ENCODE results near the gene PLCH1. TPM values are rescaled to one million over a fixed set of nuclear protein-coding genes. Genes with fewer than 3 reads are reported as not detected.
A peak's percentile ranks its signal among the peaks of the same experiment; 100 is the strongest.

PLCH1 gene
- total and polyA plus RNA-seq, 4 donors = 0.03 to 1.0 (median 0.22) TPM

- no peak for TF ChIP-seq ZBTB33 (IDR thresholded peaks at IDR 0.05)
- peak; percentile 7 to 37 for TF ChIP-seq RXRA (IDR thresholded peaks at IDR 0.05)
- TF ChIP-seq HNF4A (conservative IDR thresholded peaks at IDR 0.05) = peak; percentile 87 to 90
- no peak for TF ChIP-seq ATF3 (IDR thresholded peaks at IDR 0.05)
- TF ChIP-seq MAX (IDR thresholded peaks at IDR 0.05) = no peak
- TF ChIP-seq SP1 (IDR thresholded peaks at IDR 0.05) = peak; percentile 83
- TF ChIP-seq EGR1 (IDR thresholded peaks at IDR 0.05; ENCODE audit: low read depth in 2 of 2) = no peak
- TF ChIP-seq FOXA1 (IDR thresholded peaks at IDR 0.05) = no peak
- no peak for TF ChIP-seq GABPA (IDR thresholded peaks at IDR 0.05 in 1 of 2, conservative IDR thresholded peaks at IDR 0.05 in 1 of 2)
- peak; percentile 18 for TF ChIP-seq YY1 (IDR thresholded peaks at IDR 0.05)
- TF ChIP-seq TAF1 (conservative IDR thresholded peaks at IDR 0.05) = no peak
- no peak for TF ChIP-seq FOXA2 (IDR thresholded peaks at IDR 0.05)
- peak; percentile 32 for TF ChIP-seq HNF4G (IDR thresholded peaks at IDR 0.05)
Measured at GRCh38 chr3:155364492-155364891, 380.4 kb downstream of the PLCH1 start (continued).

GRCh38 chr3:155363690-155364070 lies 381.2 kb downstream of the PLCH1 start:
- no peak for DNase-seq (ENCODE audit: low spot score)
- Histone ChIP-seq H3K27me3 (ENCODE audit: control insufficient read depth in 4 of 4, insufficient read depth in 4 of 4, low read length in 3 of 4) (no peaks in the 10 kb centered on the region), H3K27ac (ENCODE audit: low read depth in 1 of 2, low read length in 2 of 2) (no peak overlapping the region), H3K36me3 (ENCODE audit: control insufficient read depth in 4 of 4, insufficient read depth in 3 of 4, low read depth in 1 of 4, low read length in 3 of 4) (no peaks in the 10 kb centered on the region), H3K4me3 (ENCODE audit: low read depth in 1 of 3, low read length in 3 of 3) (no peak overlapping the region), H3K4me1 (ENCODE audit: control insufficient read depth in 4 of 4, insufficient read depth in 4 of 4, low read length in 3 of 4) (peaks cover 0 to 7% (median 2%) of the 10 kb centered on the region in 4 donors), H3K9me3 (ENCODE audit: control insufficient read depth in 4 of 4, low read length in 3 of 4) (peaks cover 0 to 2% (median 0%) of the 10 kb centered on the region in 4 donors), H3K9ac (ENCODE audit: low read depth in 1 of 2, low read length in 2 of 2) (no peak overlapping the region)
- WGBS = 73% methylated on average over 3 of the region's 3 CpGs
- TF ChIP-seq TAF1 (conservative IDR thresholded peaks at IDR 0.05) = no peak
- TF ChIP-seq RAD21 (IDR thresholded peaks at IDR 0.05) = no peak
- TF ChIP-seq ZBTB33 (IDR thresholded peaks at IDR 0.05) = no peak
- TF ChIP-seq CTCF (IDR thresholded peaks at IDR 0.05; ENCODE audit: low read depth, low read length, missing input control) = no peak
- TF ChIP-seq HNF4G (IDR thresholded peaks at IDR 0.05) = no peak
- no peak for TF ChIP-seq HNF4A (conservative IDR thresholded peaks at IDR 0.05)
- TF ChIP-seq GABPA (IDR thresholded peaks at IDR 0.05 in 1 of 2, conservative IDR thresholded peaks at IDR 0.05 in 1 of 2) = no peak
